ENCODE data around the gene POLR1H. TPM values are rescaled to one million over a fixed set of nuclear protein-coding genes. Genes with fewer than 3 reads are reported as not detected.
A peak's percentile ranks its signal among the peaks of the same experiment; 100 is the strongest.

Gene POLR1H
- total RNA-seq, 2 experiments from 2014 or later = 69.4 to 73.2 TPM

DNA sequence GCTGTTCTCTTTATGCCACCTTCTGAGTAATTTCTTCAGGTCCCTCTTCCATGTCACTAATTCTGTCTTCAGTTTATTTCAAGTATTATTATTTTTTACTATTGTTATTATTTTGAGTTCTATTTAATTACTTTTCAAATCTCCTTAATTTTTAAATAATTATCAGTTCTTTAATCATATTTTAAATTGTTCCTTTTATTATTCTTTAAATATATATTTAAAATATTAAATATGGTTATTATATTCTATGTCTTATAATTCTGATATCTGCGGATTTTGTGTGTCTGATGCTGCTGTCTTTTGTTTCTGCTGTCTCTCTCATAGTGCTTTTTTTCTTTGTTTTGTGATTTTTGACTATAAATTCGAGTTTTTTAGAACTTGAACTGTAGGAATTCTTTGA, 2.2 kb downstream of the POLR1H start:
- Mint-ChIP-seq H3K36me3 (peaks cover 25% of the 10 kb centered on the region), H3K4me3 (no peak overlapping the region), H3K27me3 (no peaks in the 10 kb centered on the region), H3K9me3 (peaks cover 6% of the 10 kb centered on the region), H3K27ac (peak overlapping the region; percentile 15), H3K4me1 (ENCODE audit: low read depth) (peaks cover 45% of the 10 kb centered on the region)
- CTCF ChIA-PET = interaction anchor here (5.7 kb wide), 1 partner anchor 39 kb away, joined by 28 read pairs; no protein-coding TSS in a partner anchor
- DNase-seq = no peak
- intact Hi-C loops (cut with micrococcal nuclease) = loop anchor here (5.0 kb wide), 1 partner anchor 341 kb away; the partner anchor contains the start of gene HLA-F
- POLR2A ChIA-PET = no interaction called here

DNA sequence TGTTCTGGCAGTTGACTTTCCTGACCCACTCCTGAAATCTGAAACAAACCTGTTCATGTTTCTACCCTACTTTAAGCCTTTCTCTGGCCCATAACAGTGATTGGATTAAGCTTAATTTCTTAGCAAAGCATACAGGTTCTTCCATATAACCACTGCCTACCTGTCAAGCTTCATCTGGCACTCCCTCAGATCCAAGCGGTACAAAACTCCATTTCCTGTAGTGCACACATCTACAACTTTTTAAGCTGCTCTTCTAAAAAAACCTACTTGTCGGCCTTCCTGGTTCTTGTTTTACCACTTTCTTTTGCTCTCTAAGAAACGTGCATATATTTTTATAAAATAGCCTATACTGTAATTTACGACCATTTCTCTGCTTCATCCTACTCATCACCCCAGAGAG, 5.0 kb downstream of the POLR1H start:
- Mint-ChIP-seq H3K9me3 (peaks cover 6% of the 10 kb centered on the region), H3K36me3 (peaks cover 45% of the 10 kb centered on the region), H3K4me3 (peak overlapping the region; percentile 88), H3K4me1 (ENCODE audit: low read depth) (peaks cover 48% of the 10 kb centered on the region), H3K27me3 (peaks cover 4% of the 10 kb centered on the region), H3K27ac (peak overlapping the region; percentile 95)
- ChIA-PET CTCF (interaction anchor here (1.4 to 2.0 kb wide), 4 partner anchors 36 to 66 kb away, joined by 5 to 11 read pairs (median 8); no protein-coding TSS in a partner anchor), POLR2A (interaction anchor here (0.6 to 1.7 kb wide), 9 partner anchors 9 to 416 kb away, joined by 3 to 9 read pairs (median 3); partner anchors contain the start of genes RNF39 and TRIM26)
- intact Hi-C loops (cut with micrococcal nuclease) = loop anchor here (1.0 to 5.0 kb wide), 5 partner anchors 37 to 261 kb away; partner anchors contain the start of genes TRIM26 and TRIM39
- DNase-seq = no peak

DNA sequence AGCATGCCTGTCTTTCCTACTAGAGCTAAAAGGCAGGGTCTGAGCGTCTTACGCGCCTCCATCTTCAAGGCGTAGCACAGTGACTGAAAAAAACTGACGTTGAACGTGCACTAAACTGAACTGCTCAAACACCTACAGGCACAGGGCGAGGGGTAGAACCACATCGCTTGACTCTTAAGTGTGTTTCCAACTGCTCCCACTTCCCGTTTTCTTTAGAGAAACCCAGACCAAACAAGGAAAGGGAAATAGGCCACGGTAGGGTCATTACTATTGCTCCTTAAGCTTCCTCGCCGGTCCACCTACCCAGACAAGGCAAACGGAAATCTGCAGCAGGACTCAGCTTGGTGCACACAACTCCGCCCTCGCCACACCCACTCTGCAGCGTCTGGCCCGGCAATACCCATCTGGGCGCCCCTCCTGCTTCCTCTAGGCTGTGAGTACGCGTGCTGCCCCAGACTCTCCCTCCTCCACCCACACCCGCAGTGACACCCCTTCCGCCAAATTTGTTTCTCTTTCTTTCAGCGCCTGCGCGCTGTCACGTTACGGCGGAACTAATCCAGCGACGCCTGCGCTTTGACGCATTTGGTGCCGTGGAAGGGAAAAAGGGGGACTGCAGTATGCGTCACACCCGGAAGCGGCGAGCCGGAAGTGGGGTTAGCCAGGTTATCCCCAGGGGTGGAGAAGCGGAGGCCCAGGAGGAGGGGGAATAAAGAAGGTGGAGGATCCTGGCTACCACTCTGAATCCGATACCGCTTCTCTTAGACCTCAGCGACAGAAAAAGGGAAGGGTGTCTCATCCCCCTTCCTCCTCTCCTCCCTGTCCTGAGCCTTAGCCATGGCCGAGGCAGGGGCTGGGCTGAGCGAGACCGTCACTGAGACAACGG, 5.8 kb downstream of the POLR1H start, which contains the start of gene PPP1R11:
TSS of gene PPP1R11 (plus strand) at position 622 of the 883 bp plus-strand sequence. CDS start at position 835, 213 bp downstream.
- peak; percentile 100 for DNase-seq
- H3K4me1 Mint-ChIP-seq (ENCODE audit: low read depth) = peaks cover 50% of the 10 kb centered on the region
- peak within 1 kb of the TSS; percentile 88 for H3K4me3 Mint-ChIP-seq
- H3K36me3 Mint-ChIP-seq = peaks cover 45% of the 10 kb centered on the region
- peaks cover 8% of the 10 kb centered on the region for H3K27me3 Mint-ChIP-seq
- intact Hi-C loops (cut with micrococcal nuclease) = loop anchor here (1.0 to 5.0 kb wide), 5 partner anchors 36 to 260 kb away; partner anchors contain the start of genes TRIM26 and TRIM39
- peak within 1 kb of the TSS; percentile 95 for H3K27ac Mint-ChIP-seq
- peaks cover 6% of the 10 kb centered on the region for H3K9me3 Mint-ChIP-seq
- POLR2A ChIA-PET = interaction anchor here (0.6 to 1.7 kb wide), 10 partner anchors 8 to 417 kb away, joined by 3 to 9 read pairs (median 3); partner anchors contain the start of genes RNF39 and TRIM26
- CTCF ChIA-PET = interaction anchor here (1.4 to 2.0 kb wide), 5 partner anchors 35 to 65 kb away, joined by 4 to 11 read pairs (median 6); no protein-coding TSS in a partner anchor

DNA sequence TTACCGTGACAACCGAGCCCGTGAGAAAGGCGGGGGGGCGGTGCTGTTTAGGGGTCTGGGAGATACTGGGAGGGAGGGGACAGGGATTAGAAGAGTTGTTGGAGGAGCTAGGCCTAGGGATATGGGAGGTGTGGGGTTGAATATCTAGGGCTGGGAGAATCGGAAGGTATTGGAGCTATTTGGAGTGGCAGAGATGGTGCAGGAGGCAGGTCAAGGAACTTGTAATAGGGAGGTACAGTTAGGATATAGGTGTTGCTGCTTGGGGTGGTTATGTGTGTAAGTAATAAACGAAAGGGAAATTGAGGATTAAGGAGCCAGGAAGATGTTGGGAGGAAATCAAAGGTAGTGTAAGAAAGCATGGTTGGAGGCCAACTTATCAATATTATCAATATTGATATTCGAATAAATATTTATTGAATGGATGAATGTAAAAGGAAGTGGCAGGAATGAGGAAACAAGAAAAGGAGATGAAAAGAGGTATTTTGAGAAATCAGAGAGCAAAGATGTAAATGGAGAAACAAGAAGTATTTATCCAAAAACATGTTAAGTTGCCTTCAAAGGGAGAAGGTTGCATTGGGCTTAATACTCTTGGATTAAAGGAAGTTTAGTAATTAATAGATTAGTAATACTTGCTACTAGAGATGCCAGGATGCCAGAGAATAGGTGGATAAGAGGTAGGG, 6.5 kb downstream of the POLR1H start:
- Mint-ChIP-seq H3K27ac (peak overlapping the region; percentile 95), H3K36me3 (peaks cover 43% of the 10 kb centered on the region), H3K9me3 (peaks cover 6% of the 10 kb centered on the region), H3K27me3 (peaks cover 15% of the 10 kb centered on the region), H3K4me1 (ENCODE audit: low read depth) (peaks cover 49% of the 10 kb centered on the region), H3K4me3 (peak overlapping the region; percentile 88)
- ChIA-PET CTCF (interaction anchor here (1.8 kb wide), 2 partner anchors 35 to 64 kb away, joined by 4 to 11 read pairs; no protein-coding TSS in a partner anchor), POLR2A (interaction anchor here (0.6 to 1.6 kb wide), 2 partner anchors 10 to 146 kb away, joined by 3 to 9 read pairs; partner anchors contain the start of gene TRIM26)
- intact Hi-C loops (cut with micrococcal nuclease) = loop anchor here (2.0 to 5.0 kb wide), 4 partner anchors 35 to 260 kb away; partner anchors contain the start of gene TRIM39
- DNase-seq = no peak

DNA sequence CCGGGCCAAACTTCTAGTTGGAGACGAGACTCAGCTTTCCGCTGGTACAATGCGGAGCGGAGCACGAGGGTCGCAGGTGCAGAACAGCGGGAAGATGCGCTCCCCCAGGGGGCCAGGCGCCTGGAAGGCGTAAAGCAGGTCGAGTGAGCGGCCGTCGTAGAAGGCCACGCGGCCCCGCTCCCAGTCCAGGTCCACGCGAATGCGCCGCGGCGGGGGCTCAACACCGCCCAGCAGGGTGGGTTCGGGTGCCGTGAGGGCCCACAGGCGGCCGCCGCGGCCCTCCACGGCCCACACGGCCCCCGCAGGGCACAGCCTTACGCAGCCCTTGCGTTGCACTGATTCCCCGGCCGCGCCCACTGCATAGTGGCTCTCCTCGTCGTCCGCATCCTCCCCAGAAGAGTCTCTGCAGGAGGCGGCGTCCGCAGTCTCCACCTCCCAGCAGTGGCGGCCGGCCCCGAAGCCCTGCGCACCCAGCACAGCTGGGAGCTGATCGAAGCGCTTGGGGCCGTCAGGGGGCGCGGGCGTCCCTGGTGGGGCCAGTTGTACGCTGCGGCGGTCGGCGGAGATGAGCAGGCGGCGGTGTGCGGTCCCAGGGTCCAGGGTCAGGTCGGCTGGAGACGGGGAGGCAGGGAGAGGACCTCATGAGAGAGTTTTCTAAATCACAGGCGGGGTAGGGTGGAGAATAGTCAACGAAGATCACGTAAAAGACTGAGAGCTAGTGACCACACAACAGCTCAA, 10.2 kb downstream of the POLR1H start:
- Mint-ChIP-seq H3K27me3 (peaks cover 34% of the 10 kb centered on the region), H3K9me3 (no peaks in the 10 kb centered on the region), H3K36me3 (peaks cover 26% of the 10 kb centered on the region), H3K4me3 (no peak overlapping the region), H3K27ac (no peak overlapping the region), H3K4me1 (ENCODE audit: low read depth) (peaks cover 47% of the 10 kb centered on the region)
- no peak for DNase-seq
- intact Hi-C loops (cut with micrococcal nuclease) = no loop called here
- ChIA-PET POLR2A (interaction anchor here (1.2 kb wide), 1 partner anchor 10 kb away, joined by 3 read pairs; the partner anchor contains the start of gene POLR1H), CTCF (no interaction called here)

DNA sequence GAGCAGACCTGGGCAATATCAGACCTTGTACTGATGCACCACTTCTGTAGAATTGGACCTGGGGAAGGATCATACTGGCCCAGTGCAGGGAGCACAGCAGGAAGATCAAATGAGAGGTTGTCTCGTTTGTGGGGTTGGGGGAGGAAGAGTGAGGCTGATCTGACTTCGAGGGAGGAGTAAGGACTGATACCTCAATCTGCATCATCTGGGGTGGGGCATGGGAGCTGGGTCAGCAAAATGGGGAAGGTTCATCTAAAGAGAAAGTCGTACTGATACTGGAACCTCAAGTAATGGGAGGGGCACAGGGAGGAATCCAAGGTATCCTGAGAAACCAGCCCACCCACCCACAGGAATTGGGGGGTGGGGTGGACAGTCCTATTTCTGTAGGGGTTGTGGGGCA, 10.8 kb downstream of the POLR1H start:
- ChIA-PET CTCF (no interaction called here), POLR2A (interaction anchor here (1.2 kb wide), 1 partner anchor 11 kb away, joined by 3 read pairs; the partner anchor contains the start of gene POLR1H)
- no peaks in the 10 kb centered on the region for H3K9me3 Mint-ChIP-seq
- intact Hi-C loops (cut with micrococcal nuclease) = no loop called here
- no peak for DNase-seq
- peaks cover 34% of the 10 kb centered on the region for H3K27me3 Mint-ChIP-seq
- peaks cover 53% of the 10 kb centered on the region for H3K4me1 Mint-ChIP-seq (ENCODE audit: low read depth)
- H3K4me3 Mint-ChIP-seq = no peak overlapping the region
- H3K36me3 Mint-ChIP-seq = peaks cover 26% of the 10 kb centered on the region
- no peak overlapping the region for H3K27ac Mint-ChIP-seq

DNA sequence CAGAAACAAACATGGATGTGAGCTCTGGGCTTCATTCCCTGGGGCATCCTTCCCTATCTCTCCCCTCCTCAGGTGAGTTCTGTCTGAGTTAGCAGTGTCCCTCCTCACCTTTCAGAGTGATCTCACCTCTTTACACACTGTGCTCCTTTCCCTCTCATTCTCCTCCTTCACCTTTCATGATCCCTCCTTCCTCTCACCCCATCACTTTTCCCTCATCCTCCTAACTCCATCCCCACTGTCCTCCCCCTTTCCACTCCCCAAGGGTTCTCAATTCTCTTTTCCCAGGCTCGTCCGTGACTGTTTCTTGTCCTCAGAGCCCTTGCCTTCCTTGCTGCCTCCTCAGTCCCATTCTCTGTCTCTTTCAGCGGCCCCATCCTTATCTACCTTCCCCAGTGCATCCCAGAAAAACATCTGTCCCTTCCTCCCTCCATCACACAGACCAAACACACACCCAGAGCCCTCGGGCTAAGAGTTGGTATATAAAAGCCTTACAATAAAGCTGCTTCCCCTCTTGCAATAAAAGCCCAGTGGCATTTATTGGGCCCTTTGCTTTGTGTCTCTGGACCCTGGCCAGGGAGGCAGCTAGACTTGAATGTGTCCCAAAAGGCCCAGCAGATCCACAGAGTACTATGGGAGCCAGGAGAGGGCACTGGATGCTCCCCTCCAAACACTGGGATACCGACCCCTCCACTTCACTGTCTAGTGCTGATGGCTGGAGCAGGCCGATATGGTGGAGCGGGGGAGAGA, 12.6 kb downstream of the POLR1H start:
- no peak for DNase-seq
- Mint-ChIP-seq H3K27me3 (peaks cover 34% of the 10 kb centered on the region), H3K4me1 (ENCODE audit: low read depth) (peaks cover 47% of the 10 kb centered on the region), H3K4me3 (no peak overlapping the region), H3K27ac (no peak overlapping the region), H3K36me3 (peaks cover 23% of the 10 kb centered on the region), H3K9me3 (no peaks in the 10 kb centered on the region)
- ChIA-PET POLR2A (no interaction called here), CTCF (interaction anchor here (0.7 to 1.3 kb wide), 2 partner anchors 12 to 58 kb away, joined by 3 to 4 read pairs; partner anchors contain the start of gene POLR1H)
- intact Hi-C loops (cut with micrococcal nuclease) = no loop called here

DNA sequence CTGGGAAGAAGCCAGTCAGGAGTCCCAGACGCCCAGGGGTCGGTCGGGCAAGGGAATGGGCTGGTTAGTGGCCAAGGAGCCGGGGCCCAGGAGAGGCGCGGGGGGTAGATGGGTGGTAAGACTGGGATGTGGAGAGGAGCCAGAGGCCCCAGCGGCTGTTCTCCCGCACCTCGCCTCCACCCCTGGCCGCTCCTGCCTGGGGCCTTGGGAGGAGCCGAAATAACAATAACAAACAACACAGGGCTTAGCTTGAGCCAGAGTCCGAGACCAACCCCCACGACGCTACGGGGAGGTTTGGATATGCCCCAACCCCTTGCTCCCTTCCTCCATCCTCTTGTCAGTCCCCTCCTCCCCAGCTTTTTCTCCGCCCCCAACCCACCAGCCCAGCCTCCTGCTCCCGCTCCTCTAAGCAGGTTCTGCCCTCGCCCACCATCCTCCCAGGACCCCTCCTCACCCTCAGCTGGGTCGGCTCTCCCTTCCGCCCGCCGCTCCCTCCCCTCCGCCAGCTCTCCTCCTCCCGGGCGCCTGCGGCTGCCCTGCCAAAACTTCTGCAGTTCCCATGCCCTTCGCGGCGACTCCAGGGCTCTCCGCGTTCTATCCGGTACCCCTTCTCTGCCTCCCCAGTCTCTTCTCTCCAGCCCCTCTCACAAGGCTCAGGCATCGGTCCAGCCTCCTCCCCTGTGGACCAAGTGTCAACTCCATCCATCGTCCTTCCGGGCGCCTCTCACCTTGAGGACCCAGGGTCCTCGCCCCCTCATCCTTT, 13.4 kb downstream of the POLR1H start:
- no peak for DNase-seq
- H3K27ac Mint-ChIP-seq = no peak overlapping the region
- peaks cover 17% of the 10 kb centered on the region for H3K36me3 Mint-ChIP-seq
- H3K9me3 Mint-ChIP-seq = no peaks in the 10 kb centered on the region
- H3K4me1 Mint-ChIP-seq (ENCODE audit: low read depth) = peaks cover 45% of the 10 kb centered on the region
- H3K27me3 Mint-ChIP-seq = peaks cover 34% of the 10 kb centered on the region
- ChIA-PET POLR2A (interaction anchor here (1.6 to 2.0 kb wide), 2 partner anchors 9 to 29 kb away, joined by 3 to 9 read pairs; no protein-coding TSS in a partner anchor), CTCF (interaction anchor here (1.1 to 1.3 kb wide), 3 partner anchors 28 to 57 kb away, joined by 3 to 4 read pairs (median 3); no protein-coding TSS in a partner anchor)
- peak overlapping the region; percentile 61 for H3K4me3 Mint-ChIP-seq
- intact Hi-C loops (cut with micrococcal nuclease) = no loop called here

DNA sequence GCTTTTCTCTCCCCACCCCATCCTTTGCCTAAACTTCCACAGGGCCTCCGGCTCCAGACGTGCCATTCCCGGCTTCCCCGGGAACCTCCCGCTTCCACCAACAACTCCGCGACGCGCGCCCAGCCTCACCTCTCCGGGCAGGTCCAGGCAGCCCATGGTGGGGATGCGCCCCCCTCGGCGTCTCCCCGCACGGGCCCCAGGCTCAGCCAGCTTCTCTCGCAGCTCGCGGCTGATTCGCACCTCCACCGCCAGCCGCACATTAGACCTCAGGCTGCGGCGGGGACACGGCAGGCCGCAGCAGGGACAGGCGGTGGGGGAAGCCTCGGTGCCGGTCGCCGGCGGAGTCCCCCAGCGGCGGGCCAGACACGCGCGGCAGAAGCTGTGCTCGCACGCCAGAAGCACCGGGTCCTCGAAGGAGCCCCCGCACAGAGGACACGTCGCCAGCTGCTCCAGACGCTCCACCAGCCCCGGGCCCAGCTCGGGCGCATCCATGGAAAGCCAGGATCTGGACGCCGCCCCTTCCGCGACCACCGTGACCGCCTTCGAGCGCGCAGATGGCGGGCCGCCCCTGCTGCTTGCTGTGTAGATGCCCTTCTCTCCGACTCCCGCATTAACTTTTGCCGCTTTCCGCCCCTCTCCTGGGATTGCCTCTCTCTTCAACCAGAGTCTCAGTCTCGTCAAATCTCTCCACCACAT, 14.2 kb downstream of the POLR1H start, which contains the start of gene RNF39:
TSS of gene RNF39 (minus strand) at position 676 of the 696 bp plus-strand sequence. CDS start at position 492, 184 bp downstream.
- ChIA-PET CTCF (interaction anchor here (0.7 to 1.3 kb wide), 4 partner anchors 28 to 56 kb away, joined by 3 to 4 read pairs (median 3); no protein-coding TSS in a partner anchor), POLR2A (interaction anchor here (1.6 to 2.0 kb wide), 2 partner anchors 9 to 28 kb away, joined by 3 to 9 read pairs; no protein-coding TSS in a partner anchor)
- no peak for DNase-seq
- peak within 1 kb of the TSS; percentile 61 for H3K4me3 Mint-ChIP-seq
- H3K27ac Mint-ChIP-seq = no peak within 1 kb of the TSS
- peaks cover 10% of the 10 kb centered on the region for H3K36me3 Mint-ChIP-seq
- H3K4me1 Mint-ChIP-seq (ENCODE audit: low read depth) = peaks cover 45% of the 10 kb centered on the region
- peaks cover 34% of the 10 kb centered on the region for H3K27me3 Mint-ChIP-seq
- no peaks in the 10 kb centered on the region for H3K9me3 Mint-ChIP-seq
- intact Hi-C loops (cut with micrococcal nuclease) = no loop called here
